ENCODE data around the gene RANBP3.

RANBP3 gene

GRCh38 chr19:5918463-5919079, 59.4 kb downstream of the RANBP3 start:
- TF ChIP-seq ZBTB7A (IDR thresholded peaks at IDR 0.05; ENCODE audit: low read depth): no peak
- no peak for TF ChIP-seq USF1 (IDR thresholded peaks at IDR 0.05)
- TF ChIP-seq EP300 (IDR thresholded peaks at IDR 0.05; ENCODE audit: borderline replicate concordance): no peak
- no peak for TF ChIP-seq CREB1 (IDR thresholded peaks at IDR 0.05; ENCODE audit: low read depth)
- TF ChIP-seq TCF12 (IDR thresholded peaks at IDR 0.05; ENCODE audit: low read depth): no peak
- no peak for TF ChIP-seq NFIC (IDR thresholded peaks at IDR 0.05)
- TF ChIP-seq, protein P1, sequence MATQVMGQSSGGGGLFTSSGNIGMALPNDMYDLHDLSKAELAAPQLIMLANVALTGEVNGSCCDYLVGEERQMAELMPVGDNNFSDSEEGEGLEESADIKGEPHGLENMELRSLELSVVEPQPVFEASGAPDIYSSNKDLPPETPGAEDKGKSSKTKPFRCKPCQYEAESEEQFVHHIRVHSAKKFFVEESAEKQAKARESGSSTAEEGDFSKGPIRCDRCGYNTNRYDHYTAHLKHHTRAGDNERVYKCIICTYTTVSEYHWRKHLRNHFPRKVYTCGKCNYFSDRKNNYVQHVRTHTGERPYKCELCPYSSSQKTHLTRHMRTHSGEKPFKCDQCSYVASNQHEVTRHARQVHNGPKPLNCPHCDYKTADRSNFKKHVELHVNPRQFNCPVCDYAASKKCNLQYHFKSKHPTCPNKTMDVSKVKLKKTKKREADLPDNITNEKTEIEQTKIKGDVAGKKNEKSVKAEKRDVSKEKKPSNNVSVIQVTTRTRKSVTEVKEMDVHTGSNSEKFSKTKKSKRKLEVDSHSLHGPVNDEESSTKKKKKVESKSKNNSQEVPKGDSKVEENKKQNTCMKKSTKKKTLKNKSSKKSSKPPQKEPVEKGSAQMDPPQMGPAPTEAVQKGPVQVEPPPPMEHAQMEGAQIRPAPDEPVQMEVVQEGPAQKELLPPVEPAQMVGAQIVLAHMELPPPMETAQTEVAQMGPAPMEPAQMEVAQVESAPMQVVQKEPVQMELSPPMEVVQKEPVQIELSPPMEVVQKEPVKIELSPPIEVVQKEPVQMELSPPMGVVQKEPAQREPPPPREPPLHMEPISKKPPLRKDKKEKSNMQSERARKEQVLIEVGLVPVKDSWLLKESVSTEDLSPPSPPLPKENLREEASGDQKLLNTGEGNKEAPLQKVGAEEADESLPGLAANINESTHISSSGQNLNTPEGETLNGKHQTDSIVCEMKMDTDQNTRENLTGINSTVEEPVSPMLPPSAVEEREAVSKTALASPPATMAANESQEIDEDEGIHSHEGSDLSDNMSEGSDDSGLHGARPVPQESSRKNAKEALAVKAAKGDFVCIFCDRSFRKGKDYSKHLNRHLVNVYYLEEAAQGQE (IDR thresholded peaks at IDR 0.05; ENCODE audit: low read depth): no peak
- no peak for TF ChIP-seq MAX (IDR thresholded peaks at IDR 0.05)
- no peak for TF ChIP-seq CEBPB (IDR thresholded peaks at IDR 0.05)
- no peak for TF ChIP-seq TAF1 (IDR thresholded peaks at IDR 0.05; ENCODE audit: low read depth)
- TF ChIP-seq RAD21 (IDR thresholded peaks at IDR 0.05; ENCODE audit: low read depth): no peak

DNA sequence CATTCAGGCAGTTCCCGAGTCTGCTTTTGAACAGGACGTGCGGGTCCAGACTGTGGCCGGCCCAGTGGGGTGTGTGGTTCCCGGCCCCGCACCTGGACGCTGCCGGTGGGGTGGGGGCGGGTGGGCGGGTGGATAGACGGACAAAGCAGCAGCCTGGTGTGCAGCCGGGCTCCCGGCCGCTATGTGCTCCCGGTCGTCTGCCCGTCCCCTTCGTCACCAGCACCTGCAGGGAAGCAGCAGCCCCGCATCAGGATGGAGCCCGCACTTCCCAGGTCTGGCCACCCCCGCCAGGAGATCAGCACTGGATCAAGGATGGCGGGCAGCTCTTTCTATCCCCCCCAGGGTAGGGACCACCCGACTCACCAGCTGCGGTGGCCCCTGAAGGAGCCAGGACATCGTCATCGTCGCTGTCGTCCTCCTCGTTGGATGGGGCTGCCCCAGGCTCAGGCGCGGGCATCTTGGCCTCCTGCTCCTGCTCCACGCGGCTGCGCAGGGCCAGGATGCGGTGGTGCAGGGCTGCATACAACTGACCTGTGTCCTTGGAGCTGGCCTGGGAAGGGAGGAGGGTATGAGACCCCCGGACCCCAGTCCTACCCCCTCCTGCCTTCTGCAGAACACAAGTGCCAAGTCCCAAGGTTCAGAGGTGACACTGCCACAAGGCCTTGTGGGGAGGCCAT, 60.4 kb downstream of the RANBP3 start:
- TF ChIP-seq TEAD4 (IDR thresholded peaks at IDR 0.05): no peak

DNA sequence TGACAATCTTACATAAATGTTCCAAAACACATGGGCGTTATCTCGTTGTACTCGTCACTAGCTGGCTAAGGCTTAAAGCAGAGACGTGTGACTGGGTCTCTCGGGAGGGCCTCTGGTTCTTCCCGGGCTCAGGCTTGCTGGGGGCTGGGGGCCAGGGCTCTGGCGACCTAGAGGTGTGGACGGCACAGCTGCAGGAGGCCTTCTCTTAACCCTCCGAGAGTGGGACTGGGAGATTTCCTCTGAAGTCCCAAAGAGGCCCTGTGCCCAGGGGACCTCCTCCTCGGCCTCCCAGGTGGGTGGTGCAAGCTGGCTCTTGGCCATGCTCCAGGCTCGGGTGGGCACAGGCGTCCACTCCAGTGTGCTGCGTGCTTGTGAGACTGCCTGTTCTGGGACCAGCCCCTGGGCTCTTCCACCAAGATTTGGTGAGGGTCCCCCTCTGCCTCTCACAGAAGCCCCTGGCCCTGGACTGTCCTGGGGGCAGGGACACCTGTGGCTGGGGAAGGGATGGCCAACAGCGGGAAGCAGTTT, 61.7 kb downstream of the RANBP3 start:
- TF ChIP-seq EGR1 (IDR thresholded peaks at IDR 0.05) (no peak), TAF1 (IDR thresholded peaks at IDR 0.05; ENCODE audit: low read depth) (no peak)

DNA sequence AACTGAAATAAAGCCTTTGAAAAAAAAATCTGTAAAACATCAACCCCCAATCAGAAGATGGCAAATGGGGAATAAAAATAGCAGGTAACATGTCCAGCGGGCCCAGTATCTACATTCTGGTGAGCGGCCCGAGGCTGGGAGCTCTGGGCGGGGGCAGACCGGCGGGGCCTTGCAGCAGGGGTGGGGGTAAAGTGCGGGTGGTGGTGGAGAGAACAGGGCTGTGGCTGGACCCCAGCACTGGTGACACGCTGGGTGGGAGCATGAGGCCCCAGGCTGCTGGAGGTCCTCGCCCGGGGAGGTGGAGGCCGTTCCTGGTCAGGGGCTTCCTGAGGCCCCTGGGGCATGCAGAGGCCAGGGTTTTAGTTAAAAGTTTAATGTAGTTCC, 62.2 kb downstream of the RANBP3 start:
- TF ChIP-seq ZBTB7A (IDR thresholded peaks at IDR 0.05; ENCODE audit: low read depth) (no peak), CEBPB (IDR thresholded peaks at IDR 0.05) (no peak), TCF12 (IDR thresholded peaks at IDR 0.05; ENCODE audit: low read depth) (no peak), EP300 (IDR thresholded peaks at IDR 0.05; ENCODE audit: borderline replicate concordance) (no peak), USF1 (IDR thresholded peaks at IDR 0.05) (no peak), TAF1 (IDR thresholded peaks at IDR 0.05; ENCODE audit: low read depth) (no peak), NFIC (IDR thresholded peaks at IDR 0.05) (no peak), CREB1 (IDR thresholded peaks at IDR 0.05; ENCODE audit: low read depth) (no peak), EGR1 (IDR thresholded peaks at IDR 0.05) (no peak), RAD21 (IDR thresholded peaks at IDR 0.05; ENCODE audit: low read depth) (no peak), FOXM1 (IDR thresholded peaks at IDR 0.05; ENCODE audit: borderline replicate concordance, low read depth) (no peak), MAX (IDR thresholded peaks at IDR 0.05) (no peak)
- TF ChIP-seq, protein P1 (IDR thresholded peaks at IDR 0.05; ENCODE audit: low read depth): no peak

- TF ChIP-seq MAX (IDR thresholded peaks at IDR 0.05): 0 out of 2 replicates have a peak, but pooled peaks have one; percentile 14
- peak; percentile 86; the same call in 1 of the 2 replicates for TF ChIP-seq ZBTB7A (IDR thresholded peaks at IDR 0.05; ENCODE audit: low read depth)
- TF ChIP-seq YY1 (IDR thresholded peaks at IDR 0.05; ENCODE audit: low read depth): 0 out of 2 replicates have a peak, but pooled peaks have one; percentile 23
- TF ChIP-seq RAD21 (IDR thresholded peaks at IDR 0.05; ENCODE audit: low read depth): no peak
- TF ChIP-seq USF1 (IDR thresholded peaks at IDR 0.05): no peak
- TF ChIP-seq EP300 (IDR thresholded peaks at IDR 0.05; ENCODE audit: borderline replicate concordance): peak; percentile 35; the same call in 1 of the 2 replicates
Observed at GRCh38 chr19:5914946-5915781, 62.8 kb downstream of the RANBP3 start.
